IPS-18a (cell line): ENCODE data around the gene RASGRF2.

Experiments
- H3K27ac ChIP-seq: one replicate; pipeline ENCODE4 v1.5.1; 2013; ENCODE audit warnings: low read length
- H3K27me3 ChIP-seq: one replicate; pipeline ENCODE4 v1.6.1; 2013; ENCODE audit warnings: mild to moderate bottlenecking, low read length; ENCODE audit not compliant: control insufficient read depth, insufficient read depth
- H3K36me3 ChIP-seq: one replicate; pipeline ENCODE4 v1.6.1; 2013; ENCODE audit warnings: low read depth, low read length; ENCODE audit not compliant: control insufficient read depth
- H3K4me1 ChIP-seq: one replicate; pipeline ENCODE4 v1.6.1; 2013; ENCODE audit warnings: low read depth, low read length; ENCODE audit not compliant: control insufficient read depth
- H3K4me3 ChIP-seq: one replicate; pipeline ENCODE4 v1.5.1; 2013; ENCODE audit warnings: low read length
- H3K9ac ChIP-seq: one replicate; pipeline ENCODE4 v1.6.1; 2013; ENCODE audit warnings: mild to moderate bottlenecking, low read length, moderate library complexity
- H3K9me3 ChIP-seq: one replicate; pipeline ENCODE4 v1.6.1; 2013; ENCODE audit warnings: low read depth, low read length; ENCODE audit not compliant: control insufficient read depth

The RASGRF2 gene

DNA sequence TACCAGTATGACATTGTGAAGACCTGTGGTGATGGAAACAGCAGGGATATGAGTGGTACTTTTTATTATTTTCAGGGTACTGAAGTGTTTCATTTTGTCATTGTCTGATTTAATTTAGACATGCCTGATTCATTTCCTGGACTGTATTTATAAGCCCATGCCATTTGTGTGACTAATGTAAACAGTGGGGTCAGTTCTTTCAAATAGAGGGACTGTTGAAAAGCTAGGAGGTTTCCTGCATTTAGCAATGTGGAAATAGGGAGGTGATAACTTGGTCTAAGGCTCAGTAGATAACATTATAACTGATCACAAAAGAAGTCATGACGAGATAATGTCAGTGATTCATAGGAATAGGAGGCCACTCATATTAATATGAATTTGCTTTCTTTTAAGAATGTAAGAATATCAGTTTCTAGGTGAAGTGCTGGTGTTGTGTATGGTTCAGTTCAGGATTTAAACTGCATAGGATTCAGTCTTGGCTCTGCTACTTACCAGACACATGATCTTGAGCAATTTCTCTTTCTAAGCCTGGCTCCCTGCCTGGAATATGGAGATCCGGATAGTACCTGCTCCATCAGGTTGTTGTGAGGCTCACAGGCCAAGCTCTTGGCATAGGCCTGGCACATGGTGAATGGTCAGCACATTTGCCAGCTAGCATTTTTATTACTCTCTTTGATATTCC lies 7.5 kb downstream of the RASGRF2 start:
- Histone ChIP-seq H3K27ac (no peak overlapping the region), H3K27me3 (peaks cover 11% of the 10 kb centered on the region), H3K4me3 (no peak overlapping the region)

DNA sequence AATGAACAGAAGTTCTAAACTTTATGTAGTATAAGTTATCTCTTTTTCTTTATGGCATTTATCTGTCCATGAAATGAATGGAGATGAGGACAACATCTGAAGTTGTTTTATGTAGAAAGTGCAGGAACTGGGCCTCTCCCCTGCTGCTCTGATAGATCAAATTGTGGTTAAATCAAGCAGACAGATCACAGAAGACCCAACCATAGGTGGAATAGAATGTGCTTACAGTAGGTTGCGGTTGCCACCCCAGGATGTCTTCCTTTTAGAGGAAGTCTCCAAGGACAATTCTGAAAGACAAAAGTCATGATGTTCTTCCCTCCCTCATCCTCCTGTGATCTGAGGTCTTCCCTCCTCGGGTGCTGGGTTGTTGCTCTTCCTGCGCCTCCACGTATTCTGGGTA lies 12.9 kb downstream of the RASGRF2 start:
- H3K27ac ChIP-seq: no peak overlapping the region
- H3K27me3 ChIP-seq: no peaks in the 10 kb centered on the region

More for the DNA sequence above, 7.5 kb downstream of the RASGRF2 start:
- Histone ChIP-seq H3K4me1 (peaks cover 23% of the 10 kb centered on the region), H3K9ac (no peak overlapping the region), H3K9me3 (no peaks in the 10 kb centered on the region), H3K36me3 (no peaks in the 10 kb centered on the region)

DNA sequence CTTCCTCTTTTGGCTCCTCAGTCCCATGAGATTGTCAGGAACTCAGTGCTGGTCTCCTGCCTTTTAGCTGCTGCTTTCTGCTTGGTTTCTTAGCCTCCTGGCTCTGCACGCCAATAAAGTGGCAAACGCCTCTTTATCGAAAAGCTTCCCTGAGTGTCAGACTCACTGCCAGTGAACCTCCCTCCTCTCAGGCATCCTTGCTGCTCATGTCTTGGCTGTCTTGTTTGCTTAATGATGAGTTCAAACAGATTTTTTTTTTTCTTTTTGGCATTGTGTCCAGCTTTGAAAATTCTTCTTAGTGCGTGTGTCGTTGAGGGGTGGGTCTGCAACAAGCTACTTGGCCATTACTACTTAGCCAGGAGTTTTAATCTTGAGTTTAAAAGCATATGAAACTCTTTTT lies 14.9 kb downstream of the RASGRF2 start:
- Histone ChIP-seq H3K9ac (no peak overlapping the region), H3K4me1 (no peaks in the 10 kb centered on the region), H3K27me3 (no peaks in the 10 kb centered on the region), H3K4me3 (no peak overlapping the region), H3K27ac (no peak overlapping the region), H3K36me3 (no peaks in the 10 kb centered on the region), H3K9me3 (no peaks in the 10 kb centered on the region)

More for the DNA sequence above, 12.9 kb downstream of the RASGRF2 start:
- no peaks in the 10 kb centered on the region for H3K4me1 ChIP-seq
- no peaks in the 10 kb centered on the region for H3K9me3 ChIP-seq
- no peaks in the 10 kb centered on the region for H3K36me3 ChIP-seq
- H3K4me3 ChIP-seq: no peak overlapping the region
- no peak overlapping the region for H3K9ac ChIP-seq

DNA sequence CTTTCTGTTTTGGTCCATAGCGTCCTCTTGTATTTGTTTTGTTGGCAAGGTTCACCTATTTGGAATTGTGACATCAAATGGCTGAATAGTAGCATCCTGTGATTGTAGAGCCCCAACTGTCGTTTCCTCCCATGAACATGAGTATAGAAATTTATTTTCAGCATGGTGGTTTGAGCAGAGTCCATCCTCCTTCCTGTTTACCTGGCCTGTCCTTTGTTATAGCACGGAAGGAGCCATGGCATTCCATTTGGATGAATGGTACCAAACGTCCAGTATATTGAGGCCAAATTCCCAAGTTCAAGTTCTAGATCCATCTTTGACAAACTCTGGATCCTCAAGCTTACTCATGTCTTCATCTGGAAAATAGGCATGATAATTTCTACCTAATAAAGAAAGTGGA lies 16.8 kb downstream of the RASGRF2 start:
- no peaks in the 10 kb centered on the region for H3K27me3 ChIP-seq
- H3K9me3 ChIP-seq: no peaks in the 10 kb centered on the region
- H3K4me1 ChIP-seq: no peaks in the 10 kb centered on the region
- H3K36me3 ChIP-seq: no peaks in the 10 kb centered on the region
- no peak overlapping the region for H3K9ac ChIP-seq
- H3K27ac ChIP-seq: no peak overlapping the region
- no peak overlapping the region for H3K4me3 ChIP-seq

- Histone ChIP-seq H3K4me3 (no peak overlapping the region), H3K27me3 (no peaks in the 10 kb centered on the region), H3K9me3 (no peaks in the 10 kb centered on the region), H3K9ac (no peak overlapping the region), H3K27ac (no peak overlapping the region), H3K4me1 (no peaks in the 10 kb centered on the region), H3K36me3 (no peaks in the 10 kb centered on the region)
Observed at GRCh38 chr5:80977764-80978163, 17.6 kb downstream of the RASGRF2 start.

GRCh38 chr5:80978772-80979317 lies 18.7 kb downstream of the RASGRF2 start:
- Histone ChIP-seq H3K27ac (no peak overlapping the region), H3K4me3 (no peak overlapping the region), H3K9me3 (no peaks in the 10 kb centered on the region), H3K27me3 (no peaks in the 10 kb centered on the region), H3K4me1 (no peaks in the 10 kb centered on the region), H3K9ac (no peak overlapping the region), H3K36me3 (no peaks in the 10 kb centered on the region)

GRCh38 chr5:80982093-80982492 lies 21.9 kb downstream of the RASGRF2 start:
- Histone ChIP-seq H3K9ac (no peak overlapping the region), H3K4me1 (no peaks in the 10 kb centered on the region)

DNA sequence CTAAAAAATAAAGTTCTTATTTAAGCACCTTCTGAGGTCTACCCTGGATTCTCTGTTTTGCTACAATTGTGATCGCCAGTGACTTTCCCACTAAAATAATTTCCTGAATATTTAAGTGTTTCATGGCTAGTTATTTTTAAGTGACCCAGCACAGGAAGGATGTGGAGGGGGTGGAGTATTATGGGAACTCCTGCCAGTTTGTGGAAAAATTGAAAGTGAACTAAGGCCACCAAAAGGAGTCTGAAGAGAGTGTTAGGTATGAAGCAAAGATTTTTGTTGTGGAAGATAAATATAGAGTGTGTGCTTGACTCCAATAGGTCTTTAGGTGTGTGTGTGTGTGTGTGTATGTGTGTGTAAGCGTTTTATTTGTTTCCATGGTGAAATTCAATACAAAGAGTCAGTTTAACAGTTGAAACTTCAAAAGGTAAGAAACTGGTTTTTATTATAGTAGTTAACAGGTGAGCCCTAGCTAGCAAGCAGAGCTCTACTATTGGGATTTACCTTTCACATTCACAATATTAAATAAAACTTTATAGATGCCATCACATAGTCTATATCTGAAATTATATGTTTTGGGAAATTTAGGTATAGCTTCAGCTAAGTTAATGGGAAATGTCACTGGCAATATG lies 25.6 kb downstream of the RASGRF2 start:
- H3K9ac ChIP-seq: no peak overlapping the region
- no peaks in the 10 kb centered on the region for H3K9me3 ChIP-seq
- H3K27me3 ChIP-seq: no peaks in the 10 kb centered on the region
- H3K27ac ChIP-seq: no peak overlapping the region
- H3K36me3 ChIP-seq: no peaks in the 10 kb centered on the region
- H3K4me1 ChIP-seq: peaks cover 6% of the 10 kb centered on the region
- H3K4me3 ChIP-seq: no peak overlapping the region

More at GRCh38 chr5:80982093-80982492, 21.9 kb downstream of the RASGRF2 start:
- no peaks in the 10 kb centered on the region for H3K36me3 ChIP-seq
- no peaks in the 10 kb centered on the region for H3K27me3 ChIP-seq
- H3K27ac ChIP-seq: no peak overlapping the region
- no peaks in the 10 kb centered on the region for H3K9me3 ChIP-seq
- H3K4me3 ChIP-seq: no peak overlapping the region

DNA sequence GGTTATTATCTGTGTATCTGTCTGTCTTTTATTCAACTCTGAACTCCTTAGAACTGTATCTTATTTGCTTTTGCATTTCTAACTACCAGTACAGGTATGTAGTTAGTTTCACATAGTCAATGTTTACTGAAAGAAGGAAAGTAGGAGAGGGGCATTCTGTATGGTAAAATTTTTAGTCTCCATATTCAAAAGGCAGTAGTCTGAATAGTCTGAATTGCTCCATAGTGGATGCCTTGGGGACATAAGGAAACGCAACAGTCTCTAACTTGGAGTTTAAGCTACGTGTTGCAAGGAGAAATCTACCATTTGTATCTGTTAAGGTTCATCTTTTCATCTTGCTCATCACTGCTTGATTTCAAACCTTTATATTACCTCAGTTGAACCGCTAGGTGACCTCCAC lies 26.2 kb downstream of the RASGRF2 start:
- Histone ChIP-seq H3K27ac (no peak overlapping the region), H3K36me3 (no peaks in the 10 kb centered on the region), H3K27me3 (no peaks in the 10 kb centered on the region), H3K4me1 (peaks cover 12% of the 10 kb centered on the region), H3K4me3 (no peak overlapping the region), H3K9ac (no peak overlapping the region), H3K9me3 (no peaks in the 10 kb centered on the region)

DNA sequence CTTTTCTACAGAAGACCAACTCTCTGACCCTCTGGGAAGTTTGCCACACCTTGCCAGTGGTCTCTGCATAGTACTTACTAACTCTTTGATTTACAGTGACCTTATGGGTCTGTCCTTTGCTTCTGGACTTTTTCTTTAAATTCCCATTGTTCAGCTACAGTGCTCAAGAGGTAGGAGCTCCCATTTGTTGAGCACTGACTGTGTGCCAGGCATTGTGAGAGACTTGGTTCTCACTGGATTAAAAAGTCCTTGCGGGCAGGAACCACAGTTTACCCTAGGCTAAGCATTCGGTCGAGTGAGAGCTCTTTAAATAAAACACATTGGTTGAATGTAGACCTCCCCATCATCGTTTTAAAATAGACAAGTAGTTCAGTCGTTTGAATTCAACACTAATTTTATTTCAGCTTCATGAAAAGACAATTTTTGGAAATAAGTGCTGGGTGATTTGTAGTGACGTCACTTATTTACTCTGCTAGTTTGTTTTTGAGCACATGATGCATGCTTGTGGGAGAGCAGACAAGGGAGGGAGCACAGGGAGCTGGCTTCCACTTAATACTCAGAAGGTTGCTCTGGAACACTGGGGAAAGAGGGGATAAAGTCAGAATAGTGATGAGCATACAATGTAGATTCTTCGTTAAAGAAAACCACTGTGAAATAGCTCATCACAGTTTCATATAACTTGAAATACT lies 27.1 kb downstream of the RASGRF2 start:
- H3K9ac ChIP-seq: no peak overlapping the region
- H3K27ac ChIP-seq: no peak overlapping the region
- H3K9me3 ChIP-seq: no peaks in the 10 kb centered on the region
- H3K4me1 ChIP-seq: peaks cover 12% of the 10 kb centered on the region
- H3K27me3 ChIP-seq: no peaks in the 10 kb centered on the region
- no peak overlapping the region for H3K4me3 ChIP-seq
- no peaks in the 10 kb centered on the region for H3K36me3 ChIP-seq

GRCh38 chr5:80988419-80988935 lies 28.3 kb downstream of the RASGRF2 start:
- H3K9ac ChIP-seq: no peak overlapping the region
- no peaks in the 10 kb centered on the region for H3K9me3 ChIP-seq
- H3K27me3 ChIP-seq: no peaks in the 10 kb centered on the region
- no peak overlapping the region for H3K27ac ChIP-seq
- H3K4me1 ChIP-seq: peaks cover 12% of the 10 kb centered on the region
- H3K4me3 ChIP-seq: no peak overlapping the region
- no peaks in the 10 kb centered on the region for H3K36me3 ChIP-seq
